Epithelial cell of proximal tubule (primary cell): Measurements from ENCODE around the gene TOP2A. TPM values are rescaled to one million over a fixed set of nuclear protein-coding genes. Genes with fewer than 3 reads are reported as not detected.

Experiments
- DNase-seq: peaks from one replicate; pipeline ENCODE4 v3.0.0-alpha.2; 2011; ENCODE audit warnings: low read depth
- H3K4me3 ChIP-seq: 2 replicates; pipeline ENCODE4 v1.5.1; 2011; ENCODE audit warnings: low read depth, mild to moderate bottlenecking, low read length
- total RNA-seq: library from RNA; depleted of rRNA; stranded (reverse); fragments of >200 nt; gene quantifications from 2 replicates; pipeline ENCODE4 v1.2.3, GENCODE V29; 2015
- TF ChIP-seq, protein P1 (sequence below): conservative IDR thresholded peaks from 2 replicates; pipeline ENCODE4 v1.5.1; 2012; ENCODE audit warnings: low read depth, mild to moderate bottlenecking, low read length

Gene TOP2A
- total RNA-seq, 1 donor from 2014 or later = 206 TPM

- DNase-seq = no peak
- TF ChIP-seq, protein P1, sequence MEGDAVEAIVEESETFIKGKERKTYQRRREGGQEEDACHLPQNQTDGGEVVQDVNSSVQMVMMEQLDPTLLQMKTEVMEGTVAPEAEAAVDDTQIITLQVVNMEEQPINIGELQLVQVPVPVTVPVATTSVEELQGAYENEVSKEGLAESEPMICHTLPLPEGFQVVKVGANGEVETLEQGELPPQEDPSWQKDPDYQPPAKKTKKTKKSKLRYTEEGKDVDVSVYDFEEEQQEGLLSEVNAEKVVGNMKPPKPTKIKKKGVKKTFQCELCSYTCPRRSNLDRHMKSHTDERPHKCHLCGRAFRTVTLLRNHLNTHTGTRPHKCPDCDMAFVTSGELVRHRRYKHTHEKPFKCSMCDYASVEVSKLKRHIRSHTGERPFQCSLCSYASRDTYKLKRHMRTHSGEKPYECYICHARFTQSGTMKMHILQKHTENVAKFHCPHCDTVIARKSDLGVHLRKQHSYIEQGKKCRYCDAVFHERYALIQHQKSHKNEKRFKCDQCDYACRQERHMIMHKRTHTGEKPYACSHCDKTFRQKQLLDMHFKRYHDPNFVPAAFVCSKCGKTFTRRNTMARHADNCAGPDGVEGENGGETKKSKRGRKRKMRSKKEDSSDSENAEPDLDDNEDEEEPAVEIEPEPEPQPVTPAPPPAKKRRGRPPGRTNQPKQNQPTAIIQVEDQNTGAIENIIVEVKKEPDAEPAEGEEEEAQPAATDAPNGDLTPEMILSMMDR = peak; percentile 17
- H3K4me3 ChIP-seq = peak overlapping the region; percentile 91
Observed at GRCh38 chr17:40445751-40446468, 28.2 kb upstream of the TOP2A start.

DNA sequence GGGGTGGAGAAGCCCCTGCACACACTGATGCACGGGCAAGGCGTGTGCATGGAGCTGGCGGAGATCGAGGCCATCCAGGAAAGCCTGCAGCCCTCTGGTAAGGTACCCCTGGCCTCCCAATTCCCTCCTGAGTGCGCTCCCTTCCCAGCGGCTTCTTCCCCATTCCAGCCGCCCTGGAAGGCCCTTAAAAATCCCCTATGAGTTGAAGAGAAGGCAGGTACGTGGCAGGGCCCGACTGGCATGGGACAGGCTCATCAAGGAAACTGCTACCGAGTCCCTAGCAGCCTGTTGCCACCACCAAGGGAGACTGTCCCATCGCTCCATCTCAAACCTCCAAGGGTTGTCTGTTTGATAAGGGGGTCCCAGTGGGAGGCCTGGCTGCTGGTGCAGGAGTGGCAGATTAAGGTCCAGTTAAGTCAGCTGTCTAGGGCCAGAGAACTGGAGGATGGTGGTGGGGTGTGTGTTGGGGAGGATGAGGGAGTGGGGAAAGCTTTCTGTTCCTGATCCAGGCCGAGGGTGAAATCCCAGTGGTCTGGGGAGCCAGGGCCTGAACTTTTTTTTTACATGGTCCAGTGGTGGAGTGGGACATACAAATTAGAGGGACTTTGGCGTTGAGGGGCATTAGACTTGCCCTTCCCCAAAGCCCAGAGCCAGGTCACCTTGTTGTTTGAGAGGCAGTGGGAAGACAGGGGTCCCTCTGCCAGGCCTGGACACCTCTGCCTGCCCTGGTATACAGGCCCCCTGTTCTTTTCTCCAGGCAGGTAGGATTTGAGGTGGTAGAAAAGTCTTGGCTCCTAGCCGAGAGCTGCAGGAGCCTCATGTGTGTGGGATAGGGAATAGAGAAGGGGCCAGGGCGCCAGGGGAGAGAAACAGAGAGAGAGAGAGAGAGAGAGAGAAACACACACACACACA is 26.5 kb upstream of the TOP2A start:
- no peak for DNase-seq
- TF ChIP-seq, protein P1 = no peak
- peak overlapping the region; percentile 91 for H3K4me3 ChIP-seq

GRCh38 chr17:40443196-40443987 is 25.7 kb upstream of the TOP2A start, which contains the start of gene IGFBP4:
IGFBP4 (plus strand) TSS chr17:40443450; CDS start chr17:40443736, 286 bp downstream.
- peak within 1 kb of the TSS; percentile 91 for H3K4me3 ChIP-seq
- no peak for DNase-seq
- TF ChIP-seq, protein P1 = peak; percentile 50

GRCh38 chr17:40442392-40443195 is 24.9 kb upstream of the TOP2A start:
- no peak for DNase-seq

DNA sequence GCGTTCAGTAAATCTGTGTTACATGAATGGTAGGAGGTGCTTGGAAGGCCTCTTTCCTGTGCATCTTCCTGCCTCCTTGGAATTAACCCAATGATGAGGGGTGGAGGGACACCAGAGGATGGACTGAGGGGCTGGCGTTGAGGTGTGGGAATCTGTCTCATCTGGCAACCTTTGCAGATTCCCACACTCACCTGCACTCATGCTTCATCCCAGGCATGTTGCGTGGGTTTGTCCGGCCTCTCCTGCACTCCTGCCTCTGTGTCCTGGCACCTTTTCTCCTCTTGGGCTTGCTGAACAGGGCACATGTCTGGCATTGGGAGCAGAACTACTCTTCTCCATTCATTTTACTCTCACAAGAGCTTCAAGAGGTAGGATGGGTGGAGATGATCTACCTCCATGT is 22.5 kb upstream of the TOP2A start:
- TF ChIP-seq, protein P1 = no peak
- no peak overlapping the region for H3K4me3 ChIP-seq
- DNase-seq = no peak

More at GRCh38 chr17:40442392-40443195, 24.9 kb upstream of the TOP2A start:
- TF ChIP-seq, protein P1 = no peak
- H3K4me3 ChIP-seq = peak overlapping the region; percentile 91
